ENCODE results near the gene PRKD1.

GRCh38 chr14:29971101-29971500 lies 43.5 kb upstream of the PRKD1 start:
- TF ChIP-seq POLR2A (IDR thresholded peaks at IDR 0.05; ENCODE audit: insufficient read depth in 1 of 2, low read depth in 2 of 2, low read length in 2 of 2), result no peak
- no peak for TF ChIP-seq MEF2D (CRISPR knock-in tag; IDR thresholded peaks at IDR 0.05)
- no peak for TF ChIP-seq CEBPB (IDR thresholded peaks at IDR 0.05; ENCODE audit: borderline replicate concordance, low read depth, low read length)
- no peak for TF ChIP-seq PHF20 (CRISPR knock-in tag; IDR thresholded peaks at IDR 0.05)

All from HepG2 (cell line).